Large intestine (tissue), 3 donors: ENCODE results near the gene STOX2. TPM values are rescaled to one million over a fixed set of nuclear protein-coding genes. Genes with fewer than 3 reads are reported as not detected.

Experiments used
- DNase-seq, 2 donors: peaks; one replicate each; pipeline versions ENCODE4 v3.0.0 to v3.0.0-alpha.2; 2013
- H3K27ac ChIP-seq: one replicate; pipeline ENCODE4 v1.5.1; 2013; ENCODE audit warnings: low read length
- H3K27me3 ChIP-seq: 2 replicates; pipeline ENCODE4 v1.6.1; 2013; ENCODE audit warnings: low read length; ENCODE audit not compliant: control insufficient read depth, insufficient read depth
- H3K36me3 ChIP-seq: 2 replicates; pipeline ENCODE4 v1.6.1; 2013; ENCODE audit warnings: low read length; ENCODE audit not compliant: control insufficient read depth, insufficient read depth
- H3K4me1 ChIP-seq: one replicate; pipeline ENCODE4 v1.6.1; 2013; ENCODE audit warnings: low read length; ENCODE audit not compliant: control insufficient read depth, insufficient read depth
- H3K4me3 ChIP-seq: one replicate; pipeline ENCODE4 v1.5.1; 2013; ENCODE audit warnings: low read length
- H3K9me3 ChIP-seq: one replicate; pipeline ENCODE4 v1.6.1; 2013; ENCODE audit warnings: mild to moderate bottlenecking, low read depth, low read length, moderate library complexity; ENCODE audit not compliant: control insufficient read depth
- WGBS: methylation state at CpG from one replicate; pipeline ENCODE4 v1.1.5; 2013; ENCODE audit warnings: low lambda C conversion rate; ENCODE audit not compliant: insufficient coverage; 5-methylcytosine and 5-hydroxymethylcytosine counted together
- polyA plus RNA-seq: library from polyadenylated mRNA; unstranded; fragments of 120-200 nt; gene quantifications from one replicate; pipeline ENCODE4 v1.2.1, GENCODE V29; 2013

Gene STOX2
- polyA plus RNA-seq, 1 donor: 4.4 TPM

- no CpG with 5 or more reads among the region's 3 CpGs for WGBS
- Histone ChIP-seq H3K4me3 (no peak overlapping the region), H3K4me1 (no peaks in the 10 kb centered on the region), H3K9me3 (no peaks in the 10 kb centered on the region), H3K27me3 (peaks cover 2% of the 10 kb centered on the region), H3K27ac (no peak overlapping the region), H3K36me3 (no peaks in the 10 kb centered on the region)
- no peak for DNase-seq
Measured at GRCh38 chr4:183870997-183871396, 34.1 kb upstream of the STOX2 start.

- DNase-seq: no peak
- H3K4me3 ChIP-seq: no peak overlapping the region
- no peaks in the 10 kb centered on the region for H3K9me3 ChIP-seq
- no peaks in the 10 kb centered on the region for H3K36me3 ChIP-seq
- H3K27me3 ChIP-seq: peaks cover 2% of the 10 kb centered on the region
- no peaks in the 10 kb centered on the region for H3K4me1 ChIP-seq
- WGBS: 100% methylated on average over 1 of the region's 4 CpGs
- H3K27ac ChIP-seq: no peak overlapping the region
Measured at GRCh38 chr4:183871581-183871980, 33.5 kb upstream of the STOX2 start.

- WGBS: 49% methylated on average over 2 of the region's 5 CpGs
- Histone ChIP-seq H3K4me3 (no peak overlapping the region), H3K36me3 (no peaks in the 10 kb centered on the region), H3K27me3 (peaks cover 2% of the 10 kb centered on the region), H3K9me3 (no peaks in the 10 kb centered on the region), H3K27ac (no peak overlapping the region), H3K4me1 (no peaks in the 10 kb centered on the region)
- no peak for DNase-seq
Measured at GRCh38 chr4:183872531-183872930, 32.6 kb upstream of the STOX2 start.

- no CpG with 5 or more reads among the region's 7 CpGs for WGBS
- no peak overlapping the region for H3K4me3 ChIP-seq
Measured at GRCh38 chr4:183873409-183874185, 31.5 kb upstream of the STOX2 start.

GRCh38 chr4:183875251-183875825 lies 29.8 kb upstream of the STOX2 start:
- no peak overlapping the region for H3K27ac ChIP-seq
- no peaks in the 10 kb centered on the region for H3K27me3 ChIP-seq
- no peaks in the 10 kb centered on the region for H3K36me3 ChIP-seq
- WGBS: no CpG with 5 or more reads among the region's 10 CpGs
- H3K9me3 ChIP-seq: no peaks in the 10 kb centered on the region
- no peak overlapping the region for H3K4me3 ChIP-seq
- DNase-seq: no peak
- H3K4me1 ChIP-seq: no peaks in the 10 kb centered on the region

More at GRCh38 chr4:183873409-183874185, 31.5 kb upstream of the STOX2 start:
- no peaks in the 10 kb centered on the region for H3K9me3 ChIP-seq
- no peaks in the 10 kb centered on the region for H3K27me3 ChIP-seq
- no peak for DNase-seq
- no peaks in the 10 kb centered on the region for H3K36me3 ChIP-seq
- H3K4me1 ChIP-seq: no peaks in the 10 kb centered on the region
- no peak overlapping the region for H3K27ac ChIP-seq

GRCh38 chr4:183876268-183876934 lies 28.7 kb upstream of the STOX2 start:
- Histone ChIP-seq H3K4me1 (no peaks in the 10 kb centered on the region), H3K27ac (peak overlapping the region; percentile 25), H3K9me3 (no peaks in the 10 kb centered on the region), H3K27me3 (peaks cover 3% of the 10 kb centered on the region), H3K36me3 (no peaks in the 10 kb centered on the region), H3K4me3 (no peak overlapping the region)
- DNase-seq: peak; percentile 58 to 61
- WGBS: no CpG with 5 or more reads among the region's 18 CpGs

GRCh38 chr4:183878251-183878970 lies 26.7 kb upstream of the STOX2 start:
- H3K36me3 ChIP-seq: no peaks in the 10 kb centered on the region
- H3K9me3 ChIP-seq: no peaks in the 10 kb centered on the region
- no peak overlapping the region for H3K4me3 ChIP-seq
- no peak overlapping the region for H3K27ac ChIP-seq
- no peak for DNase-seq
- peaks cover 3% of the 10 kb centered on the region for H3K27me3 ChIP-seq
- H3K4me1 ChIP-seq: no peaks in the 10 kb centered on the region
- 100% methylated on average over 1 of the region's 4 CpGs for WGBS

GRCh38 chr4:183885205-183885720 lies 19.8 kb upstream of the STOX2 start:
- WGBS: no CpG with 5 or more reads among the region's 7 CpGs
- H3K4me3 ChIP-seq: no peak overlapping the region
- no peak overlapping the region for H3K27ac ChIP-seq

GRCh38 chr4:183887351-183887750 lies 17.8 kb upstream of the STOX2 start:
- Histone ChIP-seq H3K4me3 (no peak overlapping the region), H3K27ac (no peak overlapping the region), H3K9me3 (no peaks in the 10 kb centered on the region), H3K27me3 (no peaks in the 10 kb centered on the region), H3K4me1 (no peaks in the 10 kb centered on the region), H3K36me3 (no peaks in the 10 kb centered on the region)
- 100% methylated on average over 1 of the region's 4 CpGs for WGBS
- DNase-seq: no peak

More at GRCh38 chr4:183885205-183885720, 19.8 kb upstream of the STOX2 start:
- no peak for DNase-seq
- Histone ChIP-seq H3K27me3 (peaks cover 3% of the 10 kb centered on the region), H3K36me3 (no peaks in the 10 kb centered on the region), H3K9me3 (no peaks in the 10 kb centered on the region), H3K4me1 (no peaks in the 10 kb centered on the region)

- no peaks in the 10 kb centered on the region for H3K4me1 ChIP-seq
- no peaks in the 10 kb centered on the region for H3K9me3 ChIP-seq
- no peak overlapping the region for H3K27ac ChIP-seq
- no peaks in the 10 kb centered on the region for H3K27me3 ChIP-seq
- no peak for DNase-seq
- H3K4me3 ChIP-seq: no peak overlapping the region
- no peaks in the 10 kb centered on the region for H3K36me3 ChIP-seq
- WGBS: no CpG with 5 or more reads among the region's 5 CpGs
Measured at GRCh38 chr4:183888564-183888963, 16.5 kb upstream of the STOX2 start.
